HPDE6-E6E7 (cell line): ENCODE results near the gene PDGFRB.

Experiments used
- DNase-seq: peaks from one replicate; pipeline ENCODE4 v3.0.0; 2011; ENCODE audit warnings: missing footprints; ENCODE audit errors: extremely low spot score

PDGFRB gene

GRCh38 chr5:150163035-150163434, 7.4 kb upstream of the PDGFRB start:
- DNase-seq = no peak

- no peak for DNase-seq
Observed at GRCh38 chr5:150162142-150162513, 6.5 kb upstream of the PDGFRB start.

- DNase-seq = peak; percentile 88
Observed at GRCh38 chr5:150161242-150162141, 5.8 kb upstream of the PDGFRB start.

GRCh38 chr5:150160448-150161081, 4.9 kb upstream of the PDGFRB start:
- DNase-seq = no peak

GRCh38 chr5:150159741-150160179, 4.1 kb upstream of the PDGFRB start:
- no peak for DNase-seq

- DNase-seq = no peak
Observed at GRCh38 chr5:150159031-150159430, 3.4 kb upstream of the PDGFRB start.

- no peak for DNase-seq
Observed at GRCh38 chr5:150158170-150158949, 2.7 kb upstream of the PDGFRB start.

- no peak for DNase-seq
Observed at GRCh38 chr5:150157168-150157567, 1.5 kb upstream of the PDGFRB start.

GRCh38 chr5:150156540-150156939, 895 bp upstream of the PDGFRB start:
- no peak for DNase-seq

- DNase-seq = no peak
Observed at GRCh38 chr5:150156027-150156368, 353 bp upstream of the PDGFRB start.

- no peak for DNase-seq
Observed at GRCh38 chr5:150154618-150155128, 972 bp downstream of the PDGFRB start.

- DNase-seq = no peak
Observed at GRCh38 chr5:150153957-150154617, 1.6 kb downstream of the PDGFRB start.

GRCh38 chr5:150153483-150153882, 2.2 kb downstream of the PDGFRB start:
- DNase-seq = no peak

- DNase-seq = no peak
Observed at GRCh38 chr5:150152636-150153462, 2.8 kb downstream of the PDGFRB start.

- DNase-seq = no peak
Observed at GRCh38 chr5:150149618-150150017, 6.0 kb downstream of the PDGFRB start.

- DNase-seq = no peak
Observed at GRCh38 chr5:150148117-150148927, 7.3 kb downstream of the PDGFRB start.

- DNase-seq = no peak
Observed at GRCh38 chr5:150147670-150148069, 8.0 kb downstream of the PDGFRB start.

- DNase-seq = no peak
Observed at GRCh38 chr5:150146862-150147601, 8.6 kb downstream of the PDGFRB start.

- DNase-seq = no peak
Observed at GRCh38 chr5:150146235-150146634, 9.4 kb downstream of the PDGFRB start.
